ENCODE data around the gene IFI44L. TPM values are rescaled to one million over a fixed set of nuclear protein-coding genes. Genes with fewer than 3 reads are reported as not detected.

Gene IFI44L
- total RNA-seq (0.04 and 1.2 TPM in 2 replicates), polyA plus RNA-seq (not detected in 2 replicates)

DNA sequence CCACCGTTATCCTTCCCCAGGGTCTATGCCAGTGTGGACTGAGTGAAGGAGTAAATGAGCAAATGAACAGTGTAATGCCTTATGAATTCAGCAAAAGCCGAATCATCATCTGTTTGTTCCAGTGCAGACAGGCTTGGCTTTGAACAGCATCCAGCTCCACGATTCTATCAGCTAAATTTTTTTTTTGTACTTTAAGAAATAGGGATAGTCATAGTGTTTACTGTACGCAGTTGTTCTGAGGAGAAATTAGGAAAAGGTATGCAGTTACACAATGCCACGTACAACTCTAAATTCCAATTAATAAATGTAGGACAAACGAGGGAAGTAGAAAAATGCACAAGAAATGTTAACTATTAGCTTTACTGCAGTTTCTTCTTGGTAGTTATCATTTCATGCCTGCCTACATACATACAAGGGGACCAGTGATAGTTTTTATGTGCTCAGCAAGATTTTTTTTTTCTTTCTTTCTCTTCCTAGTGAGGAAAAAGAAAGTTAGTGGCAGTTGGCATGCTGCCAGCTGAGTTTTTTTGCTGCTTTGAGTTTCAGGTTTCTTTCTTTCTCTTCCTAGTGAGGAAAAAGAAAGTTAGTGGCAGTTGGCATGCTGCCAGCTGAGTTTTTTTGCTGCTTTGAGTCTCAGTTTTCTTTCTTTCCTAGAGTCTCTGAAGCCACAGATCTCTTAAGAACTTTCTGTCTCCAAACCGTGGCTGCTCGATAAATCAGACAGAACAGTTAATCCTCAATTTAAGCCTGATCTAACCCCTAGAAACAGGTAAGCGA is at the start of gene IFI44L:
TSS of gene IFI44L (plus strand) at position 646 of the 777 bp plus-strand sequence. CDS start 7,468 bp downstream, outside the sequence.
- peaks cover 6% of the 10 kb centered on the region for H3K4me1 ChIP-seq (ENCODE audit: low read depth)
- TF ChIP-seq, protein P1, sequence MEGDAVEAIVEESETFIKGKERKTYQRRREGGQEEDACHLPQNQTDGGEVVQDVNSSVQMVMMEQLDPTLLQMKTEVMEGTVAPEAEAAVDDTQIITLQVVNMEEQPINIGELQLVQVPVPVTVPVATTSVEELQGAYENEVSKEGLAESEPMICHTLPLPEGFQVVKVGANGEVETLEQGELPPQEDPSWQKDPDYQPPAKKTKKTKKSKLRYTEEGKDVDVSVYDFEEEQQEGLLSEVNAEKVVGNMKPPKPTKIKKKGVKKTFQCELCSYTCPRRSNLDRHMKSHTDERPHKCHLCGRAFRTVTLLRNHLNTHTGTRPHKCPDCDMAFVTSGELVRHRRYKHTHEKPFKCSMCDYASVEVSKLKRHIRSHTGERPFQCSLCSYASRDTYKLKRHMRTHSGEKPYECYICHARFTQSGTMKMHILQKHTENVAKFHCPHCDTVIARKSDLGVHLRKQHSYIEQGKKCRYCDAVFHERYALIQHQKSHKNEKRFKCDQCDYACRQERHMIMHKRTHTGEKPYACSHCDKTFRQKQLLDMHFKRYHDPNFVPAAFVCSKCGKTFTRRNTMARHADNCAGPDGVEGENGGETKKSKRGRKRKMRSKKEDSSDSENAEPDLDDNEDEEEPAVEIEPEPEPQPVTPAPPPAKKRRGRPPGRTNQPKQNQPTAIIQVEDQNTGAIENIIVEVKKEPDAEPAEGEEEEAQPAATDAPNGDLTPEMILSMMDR (IDR thresholded peaks at IDR 0.05; ENCODE audit: low read depth, low read length), result no peak
- no peaks in the 10 kb centered on the region for H3K9me3 ChIP-seq (ENCODE audit: low read depth)
- H3K27me3 ChIP-seq, result no peaks in the 10 kb centered on the region
- DNase-seq (ENCODE audit: low read depth in 1 of 2, low spot score in 1 of 2), result peak in 1 of 2 donors; percentile 78
- peak within 1 kb of the TSS; percentile 30 for H3K27ac ChIP-seq
- H3K4me3 ChIP-seq, result no peak within 1 kb of the TSS
- H3K36me3 ChIP-seq, result no peaks in the 10 kb centered on the region

DNA sequence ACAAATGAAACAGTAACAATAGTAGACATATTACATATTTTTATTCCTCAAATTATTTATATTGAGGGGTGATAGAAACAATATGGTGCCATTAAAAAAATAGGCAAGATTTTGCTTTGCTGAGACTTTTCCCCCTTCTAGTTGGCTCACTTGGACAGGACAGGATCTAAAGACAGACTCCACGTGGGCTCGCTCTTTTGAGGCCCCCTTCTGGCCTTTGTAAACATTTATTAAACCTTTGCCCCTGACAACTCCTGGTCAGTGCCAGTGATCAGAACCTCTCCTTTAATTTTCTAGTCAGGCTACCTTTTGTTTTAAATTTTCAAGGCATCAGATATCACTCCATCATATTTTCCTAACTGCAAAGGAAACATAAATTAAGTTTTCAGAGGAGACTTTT is 49.7 kb upstream of the IFI44L start:
- Histone ChIP-seq H3K27me3 (no peaks in the 10 kb centered on the region), H3K9me3 (ENCODE audit: low read depth) (no peaks in the 10 kb centered on the region), H3K27ac (no peak overlapping the region), H3K4me1 (ENCODE audit: low read depth) (no peaks in the 10 kb centered on the region), H3K4me3 (no peak overlapping the region), H3K36me3 (no peaks in the 10 kb centered on the region)
- TF ChIP-seq, protein P1 (IDR thresholded peaks at IDR 0.05; ENCODE audit: low read depth, low read length), result no peak
- peak in 1 of 2 donors; percentile 10 for DNase-seq (ENCODE audit: low read depth in 1 of 2, low spot score in 1 of 2)

DNA sequence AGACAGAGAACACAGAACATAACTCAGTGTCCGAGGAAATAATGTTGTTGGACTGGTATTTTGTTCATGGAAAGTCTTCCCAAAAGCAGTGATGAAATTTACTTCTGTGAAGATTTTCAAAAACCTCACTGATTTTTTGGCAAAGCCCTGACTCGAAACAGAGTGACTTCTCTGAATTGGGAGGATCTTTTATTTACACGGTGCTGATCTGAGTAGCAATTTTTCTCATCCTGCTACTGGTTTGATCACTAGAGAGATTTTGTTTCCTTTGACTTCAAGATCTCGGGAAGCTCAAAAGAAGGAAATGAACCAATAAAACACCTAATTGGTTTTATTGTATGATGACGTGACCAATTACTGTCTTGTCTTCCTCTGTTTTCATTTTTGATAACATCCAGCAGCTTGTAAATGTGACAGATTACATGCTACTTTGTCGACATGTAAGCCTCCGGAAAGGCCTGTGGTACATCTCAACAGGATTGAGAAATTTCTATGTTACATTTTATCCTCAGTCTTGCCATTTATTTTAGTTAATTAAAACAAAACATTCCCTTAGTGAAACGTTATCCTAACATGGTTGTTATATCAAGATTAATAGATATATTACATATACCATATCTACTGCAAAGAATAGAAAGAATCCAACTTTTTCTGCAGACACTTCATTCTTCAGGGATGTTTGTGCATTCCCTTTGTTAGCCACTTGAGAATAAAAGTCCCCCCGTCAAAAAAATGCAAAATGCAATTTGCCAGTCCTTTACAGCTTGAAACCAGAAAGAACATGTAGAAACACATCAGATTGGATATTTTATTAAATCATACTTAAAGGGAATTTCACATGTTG is 42.8 kb upstream of the IFI44L start:
- H3K36me3 ChIP-seq, result no peaks in the 10 kb centered on the region
- no peak overlapping the region for H3K4me3 ChIP-seq
- TF ChIP-seq, protein P1 (IDR thresholded peaks at IDR 0.05; ENCODE audit: low read depth, low read length), result no peak
- H3K27ac ChIP-seq, result no peak overlapping the region
- no peaks in the 10 kb centered on the region for H3K27me3 ChIP-seq
- no peaks in the 10 kb centered on the region for H3K9me3 ChIP-seq (ENCODE audit: low read depth)
- peak in 1 of 2 donors; percentile 46 for DNase-seq (ENCODE audit: low read depth in 1 of 2, low spot score in 1 of 2)
- no peaks in the 10 kb centered on the region for H3K4me1 ChIP-seq (ENCODE audit: low read depth)

DNA sequence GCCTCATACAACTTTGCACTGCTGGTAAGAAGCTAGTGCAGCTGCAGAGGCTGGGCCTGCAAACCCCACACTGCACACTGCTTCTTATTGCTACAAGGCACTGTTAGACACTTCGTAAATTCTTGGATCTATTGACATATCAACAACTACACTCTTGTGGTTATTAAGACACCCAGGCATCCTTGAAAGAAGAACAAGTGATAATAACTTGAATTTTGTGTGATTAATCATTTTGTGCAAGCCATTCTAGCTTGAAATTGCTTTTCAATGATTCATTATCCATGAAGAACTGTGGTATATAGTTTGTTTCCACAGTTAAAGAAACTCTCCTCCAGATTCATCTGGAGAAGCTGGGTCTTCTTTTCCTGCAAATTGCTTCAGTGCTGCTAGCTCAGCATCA is 33.7 kb upstream of the IFI44L start:
- no peaks in the 10 kb centered on the region for H3K27me3 ChIP-seq
- no peaks in the 10 kb centered on the region for H3K4me1 ChIP-seq (ENCODE audit: low read depth)
- no peak overlapping the region for H3K27ac ChIP-seq
- H3K9me3 ChIP-seq (ENCODE audit: low read depth), result no peaks in the 10 kb centered on the region
- no peak overlapping the region for H3K4me3 ChIP-seq
- peak in 1 of 2 donors; percentile 32 for DNase-seq (ENCODE audit: low read depth in 1 of 2, low spot score in 1 of 2)
- TF ChIP-seq, protein P1 (IDR thresholded peaks at IDR 0.05; ENCODE audit: low read depth, low read length), result no peak
- H3K36me3 ChIP-seq, result no peaks in the 10 kb centered on the region

DNA sequence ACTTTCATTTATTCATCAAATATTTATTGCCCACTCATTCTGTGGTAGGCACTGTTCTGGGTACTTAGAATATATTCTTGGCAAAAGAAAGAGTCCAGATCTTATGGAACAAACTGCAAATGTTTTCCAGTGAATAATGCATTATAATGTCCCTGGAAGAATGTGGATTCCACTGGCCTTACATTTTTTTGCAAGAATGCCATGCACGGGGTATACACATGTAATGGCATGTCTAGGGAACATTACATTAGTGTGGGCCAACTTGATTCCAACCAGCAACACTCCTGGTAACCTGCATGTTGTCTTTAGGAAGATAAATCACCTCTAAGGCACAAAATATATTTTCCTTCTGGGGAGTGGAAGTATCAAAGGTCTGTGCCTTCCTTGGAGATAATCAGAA is 33.0 kb upstream of the IFI44L start:
- Histone ChIP-seq H3K27ac (no peak overlapping the region), H3K27me3 (no peaks in the 10 kb centered on the region), H3K4me3 (no peak overlapping the region), H3K36me3 (no peaks in the 10 kb centered on the region), H3K9me3 (ENCODE audit: low read depth) (no peaks in the 10 kb centered on the region), H3K4me1 (ENCODE audit: low read depth) (no peaks in the 10 kb centered on the region)
- DNase-seq (ENCODE audit: low read depth in 1 of 2, low spot score in 1 of 2), result no peak
- TF ChIP-seq, protein P1 (IDR thresholded peaks at IDR 0.05; ENCODE audit: low read depth, low read length), result no peak
